OCI-LY3 (cell line): ENCODE data around the gene RFPL1.

Source experiments
- EZH2phosphoT487 ChIP-seq: fragments of 200-600 bp; shearing (Covaris generic); IDR thresholded peaks from 2 replicates; pipeline ENCODE4 v1.6.1; 2018; ENCODE audit warnings: antibody characterized with exemption, mixed run types, low read depth
- TF ChIP-seq, protein P1 (sequence below): fragments of 200-600, 300-600 bp; sonication (generic); IDR thresholded peaks from 2 replicates; pipeline ENCODE4 v1.5.1; 2014; ENCODE audit warnings: antibody characterized with exemption, low read length, low read depth

GRCh38 chr22:29391546-29391945, 46.8 kb upstream of the RFPL1 start:
- TF ChIP-seq, protein P1, sequence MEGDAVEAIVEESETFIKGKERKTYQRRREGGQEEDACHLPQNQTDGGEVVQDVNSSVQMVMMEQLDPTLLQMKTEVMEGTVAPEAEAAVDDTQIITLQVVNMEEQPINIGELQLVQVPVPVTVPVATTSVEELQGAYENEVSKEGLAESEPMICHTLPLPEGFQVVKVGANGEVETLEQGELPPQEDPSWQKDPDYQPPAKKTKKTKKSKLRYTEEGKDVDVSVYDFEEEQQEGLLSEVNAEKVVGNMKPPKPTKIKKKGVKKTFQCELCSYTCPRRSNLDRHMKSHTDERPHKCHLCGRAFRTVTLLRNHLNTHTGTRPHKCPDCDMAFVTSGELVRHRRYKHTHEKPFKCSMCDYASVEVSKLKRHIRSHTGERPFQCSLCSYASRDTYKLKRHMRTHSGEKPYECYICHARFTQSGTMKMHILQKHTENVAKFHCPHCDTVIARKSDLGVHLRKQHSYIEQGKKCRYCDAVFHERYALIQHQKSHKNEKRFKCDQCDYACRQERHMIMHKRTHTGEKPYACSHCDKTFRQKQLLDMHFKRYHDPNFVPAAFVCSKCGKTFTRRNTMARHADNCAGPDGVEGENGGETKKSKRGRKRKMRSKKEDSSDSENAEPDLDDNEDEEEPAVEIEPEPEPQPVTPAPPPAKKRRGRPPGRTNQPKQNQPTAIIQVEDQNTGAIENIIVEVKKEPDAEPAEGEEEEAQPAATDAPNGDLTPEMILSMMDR, result no peak
- TF ChIP-seq EZH2phosphoT487, result no peak
